B cell (primary cell): ENCODE measurements around the gene GGACT.

Experiments used
- CTCF ChIP-seq: fragments of 200-600 bp; IDR thresholded peaks from one replicate; pipeline ENCODE4 v1.8.0; 2022; ENCODE audit warnings: antibody characterized with exemption, mild to moderate bottlenecking
- EZH2 ChIP-seq: IDR thresholded peaks from 2 replicates; pipeline ENCODE4 v1.6.1; 2012; ENCODE audit warnings: borderline replicate concordance, low read depth, mild to moderate bottlenecking, moderate library complexity, low read length; ENCODE audit not compliant: insufficient read depth, poor library complexity, severe bottlenecking

GRCh38 chr13:100528353-100528752 lies 60.2 kb downstream of the GGACT start:
- TF ChIP-seq EZH2 (no peak), CTCF (no peak)
